Right lobe of liver (tissue), 6 donors: ENCODE results near the gene MRPL20. TPM values are rescaled to one million over a fixed set of nuclear protein-coding genes. Genes with fewer than 3 reads are reported as not detected.
A peak's percentile ranks its signal among the peaks of the same experiment; 100 is the strongest.

Source experiments
- ATAC-seq, 4 donors: fragments of 200-7000 bp; cut with Tn5 transposase; one replicate each; pipeline ENCODE4 v1.9.1; 2020; ENCODE audit warnings: mild to moderate bottlenecking in 4 of 4, moderate library complexity in 4 of 4
- DNase-seq, 3 donors: peaks; one replicate each; pipeline ENCODE4 v3.0.0-alpha.2; 2020
- H3K27ac ChIP-seq, 3 donors: fragments of 200-600 bp; one replicate each; pipeline ENCODE4 v1.8.0; 2022
- H3K27me3 ChIP-seq, 2 donors: fragments of 200-600 bp; one replicate each; pipeline ENCODE4 v1.8.0; 2022
- H3K36me3 ChIP-seq, 4 donors: fragments of 200-600 bp; sonication (generic) in 1 of 4; one replicate each; pipeline versions ENCODE4 v1.5.1 to v1.8.0; 2017 to 2022; ENCODE audit warnings: control low read depth in 1 of 4
- H3K4me1 ChIP-seq, 4 donors: fragments of 200-600 bp; sonication (generic) in 1 of 4; one replicate each; pipeline versions ENCODE4 v1.5.1 to v1.8.0; 2017 to 2022; ENCODE audit warnings: control low read depth in 1 of 4
- H3K4me3 ChIP-seq, 3 donors: fragments of 200-600 bp; one replicate each; pipeline ENCODE4 v1.8.0; 2022
- H3K9me3 ChIP-seq, 4 donors: fragments of 200-600 bp; sonication (generic) in 1 of 4; one replicate each; pipeline versions ENCODE4 v1.5.1 to v1.8.0; 2017 to 2022; ENCODE audit warnings: control low read depth in 1 of 4
- CTCF ChIP-seq, 4 donors: fragments of 200-600 bp in 3 of 4; fragments of 450-650 bp in 1 of 4; IDR thresholded peaks; one replicate each; pipeline versions ENCODE4 v1.5.1 to v1.8.0; 2016 to 2022; ENCODE audit warnings: antibody characterized with exemption in 4 of 4, mild to moderate bottlenecking in 2 of 4
- POLR2A ChIP-seq: fragments of 450-650 bp; IDR thresholded peaks from one replicate; pipeline ENCODE4 v1.6.1; 2017; ENCODE audit warnings: antibody characterized with exemption, mild to moderate bottlenecking
- WGBS: methylation state at CpG from one replicate; pipeline ENCODE4 v1.1.6; 2018; ENCODE audit warnings: low coverage, low lambda C conversion rate; ENCODE audit not compliant: insufficient coverage; ENCODE audit errors: missing lambda C conversion rate; 5-methylcytosine and 5-hydroxymethylcytosine counted together
- intact Hi-C, 2 donors: fragments of 100-400 bp; cut with DNase I; formaldehyde crosslinking; loops; one replicate each; pipeline versions ENCODE4 v1.11.2 to v1.14.1; 2022
- total RNA-seq, 6 experiments: library from RNA; depleted of rRNA in 2 of 6; stranded (reverse); fragments of >200 nt in 2 of 6; fragmentation: NEBNext Ultra II Directional in 3 of 6; extraction: Animal tissue kit (Norgen Biotek cat#: 25700) in 3 of 6; gene quantifications; one replicate each; pipeline versions ENCODE4 v1.1.0 to v1.2.4, GENCODE V29; 2016 to 2023
- donor health status: DM: no; HTN: yes; CAD: no.
- donor health status: DM: no; HTN: no; CAD: no.
- donor health status: DM: no; HTN: no; CAD: no.
- donor health status: DM: no; HTN: yes; CAD: no.
- donor health status: DM: no; HTN: yes; CAD: no.

The MRPL20 gene
- total RNA-seq, 6 experiments from 2014 or later, result 44.1 to 91.2 (median 56.5) TPM

DNA sequence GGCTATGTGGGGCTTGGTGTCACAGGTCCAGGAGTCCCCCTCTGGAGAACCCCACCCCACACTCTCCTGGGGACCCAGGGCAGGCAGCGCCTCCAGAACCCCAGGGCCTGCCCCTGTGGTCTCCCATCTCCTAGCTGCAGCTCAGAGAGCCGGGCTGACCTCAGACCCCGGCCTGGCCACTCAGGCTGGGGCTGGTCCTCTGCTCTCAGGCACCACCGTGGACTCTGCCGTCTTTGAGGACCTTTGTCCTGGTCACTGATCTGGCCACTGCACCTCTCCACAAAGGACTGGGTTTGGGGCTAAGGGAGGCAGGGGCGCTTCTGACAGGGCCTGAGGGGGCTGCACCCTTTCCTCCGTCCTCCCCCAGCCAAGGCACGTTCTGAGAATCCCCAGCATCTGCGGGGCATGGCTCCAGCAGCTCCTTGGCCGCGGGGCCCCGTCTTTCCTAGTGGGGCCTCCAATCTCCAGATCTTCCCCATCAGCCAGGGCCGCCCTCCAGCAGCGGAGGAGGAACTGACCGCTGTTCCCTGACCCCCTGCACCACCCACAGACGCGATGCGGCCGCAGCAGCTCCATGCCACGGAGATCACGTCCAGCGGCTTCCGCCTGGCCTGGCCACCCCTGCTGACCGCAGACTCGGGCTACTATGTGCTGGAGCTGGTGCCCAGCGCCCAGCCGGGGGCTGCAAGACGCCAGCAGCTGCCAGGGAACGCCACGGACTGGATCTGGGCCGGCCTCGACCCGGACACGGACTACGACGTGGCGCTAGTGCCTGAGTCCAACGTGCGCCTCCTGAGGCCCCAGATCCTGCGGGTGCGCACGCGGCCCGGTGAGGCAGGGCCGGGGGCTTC, 31.7 kb upstream of the MRPL20 start:
- 73% methylated on average over 3 of the region's 45 CpGs for WGBS
- DNase-seq (peak in 1 of 3 donors; percentile 70), ATAC-seq (peak in 3 of 4 donors; percentile 13 to 44 (median 30))
- Histone ChIP-seq H3K27me3 (no peaks in the 10 kb centered on the region), H3K9me3 (no peaks in the 10 kb centered on the region), H3K36me3 (no peaks in the 10 kb centered on the region), H3K27ac (peak overlapping the region in 2 of 3 donors; percentile 23 to 65), H3K4me3 (peak overlapping the region; percentile 28 to 54 (median 38)), H3K4me1 (peaks cover 0 to 55% (median 23%) of the 10 kb centered on the region in 4 donors)
- TF ChIP-seq CTCF (IDR thresholded peaks at IDR 0.05) (no peak), POLR2A (no peak)
- intact Hi-C loops, result no loop called here

- peak overlapping the region; percentile 28 to 54 (median 38) for H3K4me3 ChIP-seq
- peak; percentile 48 to 69 (median 64) for ATAC-seq
Observed at GRCh38 chr1:1437904-1438376, 30.8 kb upstream of the MRPL20 start.

GRCh38 chr1:1437033-1437903, 30.2 kb upstream of the MRPL20 start:
- no peaks in the 10 kb centered on the region for H3K9me3 ChIP-seq
- ATAC-seq, result peak in 3 of 4 donors; percentile 3 to 32 (median 17)
- intact Hi-C loops, result no loop called here
- H3K27me3 ChIP-seq, result no peaks in the 10 kb centered on the region
- H3K4me3 ChIP-seq, result peak overlapping the region; percentile 50 to 58 (median 54)
- no peaks in the 10 kb centered on the region for H3K36me3 ChIP-seq
- DNase-seq, result peak in 2 of 3 donors; percentile 82 to 85
- TF ChIP-seq POLR2A (no peak), CTCF (IDR thresholded peaks at IDR 0.05) (no peak)
- H3K4me1 ChIP-seq, result peaks cover 0 to 68% (median 29%) of the 10 kb centered on the region in 4 donors
- WGBS, result 40% methylated on average over 1 of the region's 31 CpGs
- H3K27ac ChIP-seq, result peak overlapping the region in 1 of 3 donors; percentile 65

More at GRCh38 chr1:1437904-1438376, 30.8 kb upstream of the MRPL20 start:
- 16% methylated on average over 6 of the region's 11 CpGs for WGBS
- peak; percentile 72 for TF ChIP-seq POLR2A
- TF ChIP-seq CTCF (IDR thresholded peaks at IDR 0.05), result peak; percentile 24 to 33 (median 30)
- Histone ChIP-seq H3K36me3 (no peaks in the 10 kb centered on the region), H3K27me3 (no peaks in the 10 kb centered on the region), H3K9me3 (no peaks in the 10 kb centered on the region), H3K27ac (peak overlapping the region in 2 of 3 donors; percentile 23 to 65), H3K4me1 (peaks cover 0 to 62% (median 29%) of the 10 kb centered on the region in 4 donors)
- peak; percentile 74 to 90 (median 86) for DNase-seq
- intact Hi-C loops, result no loop called here

GRCh38 chr1:1436630-1437032, 29.5 kb upstream of the MRPL20 start:
- H3K27me3 ChIP-seq, result no peaks in the 10 kb centered on the region
- intact Hi-C loops, result no loop called here
- 21% methylated on average over 5 of the region's 7 CpGs for WGBS
- H3K4me3 ChIP-seq, result peak overlapping the region; percentile 50 to 58 (median 54)
- H3K27ac ChIP-seq, result peak overlapping the region in 2 of 3 donors; percentile 15 to 65
- TF ChIP-seq POLR2A (no peak), CTCF (IDR thresholded peaks at IDR 0.05) (no peak)
- no peak for DNase-seq
- H3K4me1 ChIP-seq, result peaks cover 0 to 74% (median 29%) of the 10 kb centered on the region in 4 donors
- no peak for ATAC-seq
- H3K36me3 ChIP-seq, result no peaks in the 10 kb centered on the region
- no peaks in the 10 kb centered on the region for H3K9me3 ChIP-seq
